GM18502 (cell line): Measurements from ENCODE around the gene SPNS2.

Experiments used
- ATAC-seq: cut with Tn5 transposase; IDR thresholded peaks from one replicate; pipeline ENCODE4 v1.9.1; 2021; ENCODE audit warnings: mild to moderate bottlenecking; ENCODE audit not compliant: unreplicated experiment, poor library complexity

The SPNS2 gene

DNA sequence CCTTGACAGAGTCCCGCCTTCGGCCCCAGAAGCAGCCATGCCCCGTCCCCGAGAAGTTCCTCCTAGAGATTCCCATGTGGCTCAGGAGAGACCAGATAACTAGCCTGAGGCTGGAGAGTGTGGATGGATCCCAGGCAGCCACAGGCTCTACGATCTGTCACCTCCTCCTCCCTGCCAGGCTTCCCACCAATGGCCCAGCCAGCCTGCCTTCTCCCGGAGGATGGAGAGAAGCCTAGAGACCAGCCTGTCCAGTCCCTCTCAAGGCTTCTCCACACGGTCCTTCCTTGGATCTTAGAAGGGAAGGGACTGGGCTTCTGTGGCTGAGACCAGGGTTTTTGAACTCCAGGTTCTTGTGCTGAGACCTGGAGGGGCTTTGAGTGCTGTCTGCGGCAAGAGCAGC is 84.0 kb downstream of the SPNS2 start:
- no peak for ATAC-seq

- ATAC-seq = no peak
Measured at GRCh38 chr17:4583206-4583605, 84.5 kb downstream of the SPNS2 start.

DNA sequence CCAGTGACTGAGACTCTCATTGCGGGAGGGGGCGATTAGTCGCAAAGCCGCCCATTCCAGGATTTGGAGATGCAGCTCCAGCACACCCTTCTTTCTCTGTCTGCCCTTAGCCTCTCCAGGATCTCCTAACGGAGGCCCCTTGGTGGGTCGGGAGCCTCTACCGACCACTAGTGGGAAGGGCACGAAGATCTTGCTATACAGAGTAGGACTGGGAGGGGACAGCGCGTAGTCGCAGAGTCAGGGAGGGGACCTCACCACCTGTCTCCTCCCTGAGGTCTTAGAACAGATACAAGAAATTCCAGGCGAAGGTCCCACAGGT is 85.1 kb downstream of the SPNS2 start:
- no peak for ATAC-seq

DNA sequence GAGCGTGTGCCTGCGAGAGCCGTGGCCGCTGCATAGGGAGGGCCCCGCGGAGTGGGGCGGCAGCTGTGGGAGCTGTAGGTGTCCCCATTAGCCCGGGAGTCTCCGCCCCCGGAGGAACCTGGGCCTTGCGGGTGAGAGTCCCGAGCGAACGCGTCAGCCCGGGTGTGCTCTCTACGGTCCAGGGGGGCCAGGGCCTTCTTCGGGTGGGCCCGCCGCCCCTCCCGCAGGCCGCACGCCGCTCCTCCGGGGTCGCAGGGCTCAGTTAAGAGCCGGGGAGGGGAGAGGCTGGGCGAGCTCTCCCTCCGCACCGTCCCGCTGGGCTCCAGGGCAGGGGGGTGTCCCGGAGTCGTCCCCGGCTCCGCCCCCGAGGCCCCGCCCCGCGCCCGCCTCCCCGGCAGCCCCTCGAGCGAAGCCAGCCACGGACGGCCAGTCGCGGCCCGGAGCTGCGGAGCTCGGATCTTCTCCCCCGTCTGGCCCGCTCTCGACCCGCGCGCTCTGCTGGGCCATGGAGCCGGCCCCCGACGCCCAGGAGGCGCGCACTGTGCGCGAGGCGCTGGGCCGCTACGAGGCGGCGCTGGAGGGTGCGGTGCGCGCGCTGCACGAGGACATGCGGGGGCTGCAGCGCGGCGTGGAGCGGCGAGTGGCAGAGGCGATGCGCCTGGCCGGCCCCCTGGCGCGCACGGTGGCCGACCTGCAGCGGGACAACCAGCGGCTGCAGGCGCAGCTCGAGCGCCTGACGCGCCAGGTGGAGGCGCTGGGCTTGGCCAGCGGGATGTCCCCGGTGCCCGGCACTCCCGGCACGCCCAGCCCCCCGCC is 85.6 kb downstream of the SPNS2 start, which contains the start of gene SMTNL2:
SMTNL2 (plus strand) TSS at position 429 of the 816 bp plus-strand sequence; CDS start at position 506, 77 bp downstream.
- no peak for ATAC-seq

- no peak for ATAC-seq
Measured at GRCh38 chr17:4584917-4585637, 86.4 kb downstream of the SPNS2 start.

DNA sequence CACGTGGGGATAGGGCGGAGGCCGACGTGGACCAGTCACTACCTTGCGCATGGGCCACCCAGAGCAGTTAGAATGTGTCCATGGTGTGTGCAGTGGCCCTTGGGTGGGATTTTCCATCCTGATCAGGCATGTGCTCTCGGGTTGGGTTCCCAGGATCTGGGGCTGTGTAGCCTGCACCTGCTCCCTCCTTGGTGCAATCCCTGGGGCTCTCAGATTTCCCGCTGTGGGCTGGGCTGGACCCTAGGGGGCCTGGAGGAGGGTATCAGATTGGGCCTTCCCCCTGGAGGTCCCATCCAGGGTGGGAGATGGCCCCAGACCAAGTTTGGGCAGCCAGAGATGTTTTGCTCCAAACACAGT is 86.9 kb downstream of the SPNS2 start:
- ATAC-seq = no peak

DNA sequence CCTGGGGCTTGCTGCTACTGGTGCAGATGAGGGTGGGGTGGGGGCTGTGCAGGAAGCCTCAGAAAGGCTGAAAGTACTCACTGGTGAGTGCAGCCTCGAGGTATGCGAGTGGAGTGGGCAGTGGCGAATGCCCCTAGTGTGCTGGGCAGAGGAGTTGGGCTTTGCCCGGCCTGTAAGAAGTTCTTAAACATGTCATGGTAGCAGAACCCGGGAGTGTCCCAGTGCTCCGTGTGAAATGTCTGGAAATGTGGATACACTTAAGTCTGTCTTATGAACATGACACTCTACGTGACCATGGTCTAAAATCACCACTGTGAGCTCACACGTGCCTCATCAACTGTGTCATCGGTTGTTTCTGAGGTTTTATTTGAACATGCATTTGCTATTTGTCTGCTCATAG is 87.4 kb downstream of the SPNS2 start:
- ATAC-seq = no peak

DNA sequence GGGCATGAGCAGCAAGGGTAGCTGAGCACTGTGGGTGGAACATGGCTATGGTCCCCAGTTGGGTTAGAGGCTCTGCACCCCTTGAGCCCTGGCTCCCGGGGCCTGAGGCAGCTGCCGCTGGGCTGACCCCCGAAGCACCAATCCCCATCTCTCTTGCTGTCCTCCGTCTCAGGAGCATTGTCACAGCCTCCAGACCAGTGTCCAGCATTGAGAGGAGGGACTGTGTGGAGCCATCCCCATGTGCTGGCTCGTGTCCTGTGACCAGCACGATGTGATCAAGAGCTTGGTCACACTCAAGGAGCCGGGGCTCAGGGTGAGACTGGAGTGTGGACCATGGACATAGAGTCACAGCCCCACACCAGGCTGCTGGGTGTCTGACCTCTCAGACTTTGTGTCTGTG is 88.5 kb downstream of the SPNS2 start:
- no peak for ATAC-seq

DNA sequence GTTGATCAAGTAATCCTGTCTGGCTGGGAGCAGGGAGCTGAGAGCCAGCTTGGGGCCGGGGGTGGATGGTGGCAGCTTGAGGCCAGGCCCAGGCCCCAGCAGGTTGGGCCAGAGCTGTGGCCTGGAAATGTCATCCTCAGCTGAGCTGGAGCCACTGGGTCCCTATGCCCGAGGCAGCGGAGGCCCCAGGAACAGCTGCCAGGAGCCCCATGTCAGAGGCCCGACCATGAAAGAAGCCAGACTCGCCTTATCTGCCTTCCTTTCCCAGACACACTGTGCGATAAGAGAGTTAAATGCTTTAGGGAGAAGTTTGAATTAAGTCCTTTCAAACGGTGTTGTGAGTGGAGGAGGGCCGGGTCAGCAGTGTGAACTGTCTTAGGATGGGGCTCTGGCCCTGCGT is 89.1 kb downstream of the SPNS2 start:
- ATAC-seq = no peak

DNA sequence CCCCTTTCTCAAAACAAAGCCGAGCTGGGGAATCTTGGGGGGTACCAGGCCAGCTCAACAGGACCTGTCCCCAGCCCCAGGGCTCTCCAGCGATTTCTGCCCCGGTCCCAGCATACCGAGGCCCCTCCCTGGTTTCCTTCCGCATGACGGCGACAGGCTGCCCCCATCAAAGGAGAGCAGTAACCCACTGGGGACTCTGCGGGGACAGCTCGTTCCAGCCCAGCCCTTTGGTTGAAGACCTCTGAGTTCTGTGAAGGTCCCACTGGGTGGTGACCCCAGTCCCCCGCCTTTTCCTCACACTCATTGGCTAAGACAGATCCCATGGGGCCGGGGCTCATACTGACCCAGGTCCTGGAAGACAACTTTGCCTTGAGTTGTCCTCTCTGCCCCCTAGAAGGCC is 89.7 kb downstream of the SPNS2 start:
- no peak for ATAC-seq
